ENCODE results near the gene PGAM2. TPM values are rescaled to one million over a fixed set of nuclear protein-coding genes. Genes with fewer than 3 reads are reported as not detected.

The PGAM2 gene
- total and polyA plus RNA-seq, 8 donors = 0.92 to 5.8 (median 3.7) TPM; not detected in 4

DNA sequence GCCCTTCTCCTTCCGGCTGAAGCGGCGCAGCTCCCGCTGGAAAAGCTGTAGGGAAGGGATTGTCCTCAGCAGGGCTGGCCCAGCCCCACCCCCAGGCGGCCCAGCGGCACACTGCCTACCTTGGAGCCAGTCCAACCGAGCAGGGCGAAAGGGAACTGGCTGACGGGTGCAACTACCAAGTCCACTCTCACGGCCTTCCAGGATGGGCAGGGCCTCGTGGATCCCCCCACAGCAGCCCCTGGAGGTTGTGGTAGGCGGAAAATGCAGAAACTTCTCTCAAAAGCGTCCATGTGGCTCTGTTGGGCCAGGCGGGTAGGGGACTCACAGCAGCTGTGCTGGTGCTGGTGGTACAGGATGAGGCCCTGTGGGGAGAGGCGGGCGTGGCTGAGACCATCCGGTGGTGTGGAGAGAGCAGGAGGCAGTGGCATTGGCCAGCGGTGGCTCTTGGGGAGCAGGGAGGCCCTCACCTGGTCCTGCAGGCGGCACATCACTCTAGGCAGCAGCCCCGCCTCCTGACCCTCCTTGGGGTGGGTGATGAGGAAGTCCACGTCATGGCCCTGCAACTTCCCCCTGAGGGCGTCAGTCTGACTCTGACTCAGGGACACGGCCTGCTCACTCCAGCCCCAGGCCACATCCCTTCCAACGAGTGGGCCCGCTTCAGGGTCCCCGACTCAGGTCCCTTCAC is 8.4 kb upstream of the PGAM2 start:
- H3K4me1 ChIP-seq = peaks cover 31 to 72% (median 58%) of the 10 kb centered on the region in 4 donors
- TF ChIP-seq, protein P1, sequence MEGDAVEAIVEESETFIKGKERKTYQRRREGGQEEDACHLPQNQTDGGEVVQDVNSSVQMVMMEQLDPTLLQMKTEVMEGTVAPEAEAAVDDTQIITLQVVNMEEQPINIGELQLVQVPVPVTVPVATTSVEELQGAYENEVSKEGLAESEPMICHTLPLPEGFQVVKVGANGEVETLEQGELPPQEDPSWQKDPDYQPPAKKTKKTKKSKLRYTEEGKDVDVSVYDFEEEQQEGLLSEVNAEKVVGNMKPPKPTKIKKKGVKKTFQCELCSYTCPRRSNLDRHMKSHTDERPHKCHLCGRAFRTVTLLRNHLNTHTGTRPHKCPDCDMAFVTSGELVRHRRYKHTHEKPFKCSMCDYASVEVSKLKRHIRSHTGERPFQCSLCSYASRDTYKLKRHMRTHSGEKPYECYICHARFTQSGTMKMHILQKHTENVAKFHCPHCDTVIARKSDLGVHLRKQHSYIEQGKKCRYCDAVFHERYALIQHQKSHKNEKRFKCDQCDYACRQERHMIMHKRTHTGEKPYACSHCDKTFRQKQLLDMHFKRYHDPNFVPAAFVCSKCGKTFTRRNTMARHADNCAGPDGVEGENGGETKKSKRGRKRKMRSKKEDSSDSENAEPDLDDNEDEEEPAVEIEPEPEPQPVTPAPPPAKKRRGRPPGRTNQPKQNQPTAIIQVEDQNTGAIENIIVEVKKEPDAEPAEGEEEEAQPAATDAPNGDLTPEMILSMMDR (IDR thresholded peaks at IDR 0.05) = peak in 3 of 7 experiments; percentile 11 to 23 (median 14)
- TF ChIP-seq EP300 (IDR thresholded peaks at IDR 0.05) (no peak), POLR2AphosphoS5 (IDR thresholded peaks at IDR 0.05) (peak; percentile 16 to 75 (median 74)), POLR2A (IDR thresholded peaks at IDR 0.05) (no peak)
- peaks cover 41 to 64% (median 63%) of the 10 kb centered on the region in 4 donors for H3K36me3 ChIP-seq
- intact Hi-C loops (cut with DNase I; ENCODE audit: low total_unique reads) = loop anchor here (10.0 kb wide), 2 partner anchors 51 to 121 kb away; partner anchors contain the start of gene POLD2
- H3K4me3 ChIP-seq = peak overlapping the region in 1 of 4 donors; percentile 12
- H3K27me3 ChIP-seq = no peaks in the 10 kb centered on the region
- no peaks in the 10 kb centered on the region for H3K9me3 ChIP-seq
- peak; percentile 72 to 93 for DNase-seq
- peak overlapping the region; percentile 44 to 87 (median 78) for H3K27ac ChIP-seq
- WGBS, 5 donors = 33 to 50% (median 38%) methylated on average over 7 to 26 of the region's 26 CpGs

DNA sequence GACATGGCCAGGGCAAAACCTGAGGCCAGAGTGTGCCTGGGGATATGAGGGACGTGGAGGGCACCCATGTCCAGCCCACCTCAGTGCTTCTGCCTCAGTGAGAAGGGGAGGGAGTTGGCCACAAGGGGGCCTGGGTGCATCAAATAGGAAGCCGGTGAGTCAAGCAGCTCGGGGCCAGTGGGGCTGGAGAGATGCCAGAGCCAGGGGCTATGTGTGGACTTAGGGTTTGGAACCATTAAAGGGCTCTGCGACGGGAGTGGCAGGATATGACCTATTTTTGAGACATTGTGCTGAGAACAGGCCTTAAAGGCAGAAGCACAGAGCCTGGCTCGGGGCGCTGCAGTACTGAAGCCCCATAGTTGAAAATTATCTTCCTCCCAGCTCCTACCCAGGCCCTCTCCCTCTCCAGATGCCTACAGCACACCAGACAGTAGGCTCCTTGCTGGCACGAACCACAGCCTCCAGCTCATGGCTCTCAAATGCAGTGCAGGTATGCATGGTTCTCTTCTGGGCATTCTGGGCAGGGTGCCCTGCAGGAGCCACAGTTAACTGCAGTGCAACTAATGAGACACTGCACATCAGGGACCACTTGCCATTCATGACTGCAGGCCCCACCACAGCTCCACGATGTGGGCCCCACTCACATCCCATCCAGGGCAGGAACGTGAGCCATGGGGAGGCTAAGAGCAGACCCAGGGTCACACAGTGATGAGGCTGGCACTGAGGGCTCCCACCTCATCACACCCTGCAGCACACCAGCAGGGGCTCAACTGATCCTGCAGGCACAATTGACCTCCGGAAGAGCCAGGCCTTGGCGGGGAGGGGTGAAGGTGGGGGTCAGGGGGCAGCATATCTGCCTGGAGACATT is 7.2 kb upstream of the PGAM2 start:
- H3K27me3 ChIP-seq = no peaks in the 10 kb centered on the region
- H3K4me1 ChIP-seq = peaks cover 31 to 71% (median 53%) of the 10 kb centered on the region in 4 donors
- TF ChIP-seq EP300 (IDR thresholded peaks at IDR 0.05) (no peak), POLR2A (IDR thresholded peaks at IDR 0.05) (no peak), POLR2AphosphoS5 (IDR thresholded peaks at IDR 0.05) (no peak)
- TF ChIP-seq, protein P1 (IDR thresholded peaks at IDR 0.05) = peak in 5 of 7 experiments; percentile 27 to 58 (median 32)
- intact Hi-C loops (cut with DNase I; ENCODE audit: low total_unique reads) = loop anchor here (10.0 kb wide), 2 partner anchors 52 to 122 kb away; partner anchors contain the start of gene POLD2
- peaks cover 29 to 52% (median 51%) of the 10 kb centered on the region in 4 donors for H3K36me3 ChIP-seq
- H3K27ac ChIP-seq = peak overlapping the region in 4 of 5 donors; percentile 75 to 87 (median 81)
- DNase-seq = peak; percentile 65 to 87
- H3K9me3 ChIP-seq = no peaks in the 10 kb centered on the region
- peak overlapping the region in 1 of 4 donors; percentile 12 for H3K4me3 ChIP-seq
- WGBS, 5 donors = 50 to 53% (median 51%) methylated on average over 11 to 12 of the region's 12 CpGs

DNA sequence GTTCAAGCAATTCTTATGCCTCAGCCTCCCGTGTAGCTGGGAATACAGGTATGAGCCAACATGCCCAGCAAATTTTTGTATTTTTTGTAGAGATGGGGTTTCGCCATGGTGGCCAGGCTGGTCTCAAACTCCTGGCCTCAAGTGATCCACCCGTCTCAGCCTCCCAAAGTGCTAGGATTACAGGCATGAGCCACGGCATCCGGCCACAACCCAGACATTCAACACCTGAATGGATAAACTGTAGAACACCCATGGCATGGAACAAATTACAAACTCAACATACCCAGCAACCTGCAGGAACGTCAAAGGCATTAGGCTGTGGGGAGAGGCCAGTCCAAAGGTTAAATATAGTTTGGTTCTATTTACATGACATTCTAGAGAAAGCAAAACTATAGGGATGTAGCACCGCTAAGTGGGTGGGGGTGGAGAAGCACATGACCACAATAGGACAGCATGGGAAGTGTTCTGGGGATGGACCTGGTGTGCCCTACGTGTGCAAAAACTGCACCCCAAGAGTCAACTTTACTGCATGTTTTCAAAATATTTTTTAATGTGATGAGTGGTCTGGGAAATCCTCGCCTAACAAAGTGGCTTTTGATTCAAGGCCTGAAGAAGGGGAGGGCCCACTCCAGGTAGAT is 6.5 kb upstream of the PGAM2 start:
- WGBS, 5 donors = 44 to 56% (median 54%) methylated on average over 9 of the region's 9 CpGs
- H3K36me3 ChIP-seq = peaks cover 23 to 45% (median 43%) of the 10 kb centered on the region in 4 donors
- intact Hi-C loops (cut with DNase I; ENCODE audit: low total_unique reads) = loop anchor here (10.0 kb wide), 2 partner anchors 53 to 123 kb away; partner anchors contain the start of gene POLD2
- H3K4me3 ChIP-seq = no peak overlapping the region
- H3K27me3 ChIP-seq = no peaks in the 10 kb centered on the region
- peaks cover 31 to 69% (median 47%) of the 10 kb centered on the region in 4 donors for H3K4me1 ChIP-seq
- TF ChIP-seq POLR2A (IDR thresholded peaks at IDR 0.05) = no peak
- no peaks in the 10 kb centered on the region for H3K9me3 ChIP-seq
- H3K27ac ChIP-seq = peak overlapping the region in 2 of 5 donors; percentile 78 to 84
- DNase-seq = peak in 1 of 2 donors; percentile 55

DNA sequence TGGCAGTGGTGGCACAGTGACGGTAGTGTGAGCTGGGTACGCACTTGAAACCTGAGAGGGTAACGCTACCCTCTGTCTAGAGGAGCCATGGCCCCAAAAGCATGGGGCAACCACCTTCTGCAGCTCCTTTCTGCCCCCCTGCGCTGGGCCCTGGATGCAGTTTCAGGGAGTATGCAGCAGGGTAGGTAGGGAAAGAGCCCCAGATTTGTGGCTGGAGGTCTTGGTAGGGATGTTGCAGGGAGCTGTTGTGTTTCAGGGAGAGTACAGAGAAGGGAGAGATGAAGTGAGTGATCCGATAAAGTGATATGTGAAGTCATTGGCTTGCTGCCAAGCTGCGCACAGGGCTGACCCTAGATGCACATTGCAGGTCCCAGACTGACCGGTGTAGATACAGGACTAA is 2.7 kb upstream of the PGAM2 start:
- H3K27me3 ChIP-seq = no peaks in the 10 kb centered on the region
- H3K9me3 ChIP-seq = no peaks in the 10 kb centered on the region
- H3K36me3 ChIP-seq = peaks cover 2 to 8% (median 5%) of the 10 kb centered on the region in 4 donors
- H3K4me1 ChIP-seq = peaks cover 36 to 63% (median 49%) of the 10 kb centered on the region in 4 donors
- 46 to 61% (median 55%) methylated on average over 7 of the region's 7 CpGs for WGBS, 5 donors
- peak in 2 of 3 donors; percentile 4 to 36 for TF ChIP-seq POLR2AphosphoS5 (IDR thresholded peaks at IDR 0.05)
- TF ChIP-seq, protein P1 (IDR thresholded peaks at IDR 0.05) = no peak
- DNase-seq = no peak
- no peak overlapping the region for H3K4me3 ChIP-seq
- intact Hi-C loops (cut with DNase I; ENCODE audit: low total_unique reads) = no loop called here
- no peak overlapping the region for H3K27ac ChIP-seq
